ENCODE data around the gene PTPRS.

GRCh38 chr19:5331790-5332189 is 8.8 kb downstream of the PTPRS start:
- TF ChIP-seq CTCF (IDR thresholded peaks at IDR 0.05) (no peak), EZH2 (IDR thresholded peaks at IDR 0.05) (no peak), EZH2phosphoT487 (IDR thresholded peaks at IDR 0.05) (no peak)

Measured in neural progenitor cell (in vitro differentiated cells).